ENCODE data around the gene ASCL3.

GRCh38 chr11:8907116-8907515 is 35.7 kb downstream of the ASCL3 start:
- TF ChIP-seq, protein P1, sequence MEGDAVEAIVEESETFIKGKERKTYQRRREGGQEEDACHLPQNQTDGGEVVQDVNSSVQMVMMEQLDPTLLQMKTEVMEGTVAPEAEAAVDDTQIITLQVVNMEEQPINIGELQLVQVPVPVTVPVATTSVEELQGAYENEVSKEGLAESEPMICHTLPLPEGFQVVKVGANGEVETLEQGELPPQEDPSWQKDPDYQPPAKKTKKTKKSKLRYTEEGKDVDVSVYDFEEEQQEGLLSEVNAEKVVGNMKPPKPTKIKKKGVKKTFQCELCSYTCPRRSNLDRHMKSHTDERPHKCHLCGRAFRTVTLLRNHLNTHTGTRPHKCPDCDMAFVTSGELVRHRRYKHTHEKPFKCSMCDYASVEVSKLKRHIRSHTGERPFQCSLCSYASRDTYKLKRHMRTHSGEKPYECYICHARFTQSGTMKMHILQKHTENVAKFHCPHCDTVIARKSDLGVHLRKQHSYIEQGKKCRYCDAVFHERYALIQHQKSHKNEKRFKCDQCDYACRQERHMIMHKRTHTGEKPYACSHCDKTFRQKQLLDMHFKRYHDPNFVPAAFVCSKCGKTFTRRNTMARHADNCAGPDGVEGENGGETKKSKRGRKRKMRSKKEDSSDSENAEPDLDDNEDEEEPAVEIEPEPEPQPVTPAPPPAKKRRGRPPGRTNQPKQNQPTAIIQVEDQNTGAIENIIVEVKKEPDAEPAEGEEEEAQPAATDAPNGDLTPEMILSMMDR (IDR thresholded peaks at IDR 0.05; ENCODE audit: low read depth, low read length, poor library complexity, severe bottlenecking), result no peak
- TF ChIP-seq EZH2phosphoT487 (IDR thresholded peaks at IDR 0.05; ENCODE audit: borderline replicate concordance, low read length), result no peak
